AG10803 (cell line): ENCODE results near the gene GDPD4.

Experiments
- DNase-seq: peaks from one replicate; pipeline ENCODE4 v3.0.0; 2010; ENCODE audit warnings: low read depth
- H3K4me3 ChIP-seq: 2 replicates; pipeline ENCODE4 v1.5.1; 2011; ENCODE audit warnings: mild to moderate bottlenecking, low read length, control low read depth
- CTCF ChIP-seq: conservative IDR thresholded peaks from 2 replicates; pipeline ENCODE4 v1.5.1; 2011; ENCODE audit warnings: mild to moderate bottlenecking, low read length, control low read depth, inconsistent platforms

Gene GDPD4

GRCh38 chr11:77223797-77224196 lies 77.7 kb downstream of the GDPD4 start:
- no peak overlapping the region for H3K4me3 ChIP-seq

GRCh38 chr11:77217156-77217555 lies 84.3 kb downstream of the GDPD4 start:
- no peak for TF ChIP-seq CTCF
- no peak for DNase-seq
- no peak overlapping the region for H3K4me3 ChIP-seq

More at GRCh38 chr11:77223797-77224196, 77.7 kb downstream of the GDPD4 start:
- DNase-seq: no peak
- TF ChIP-seq CTCF: no peak

GRCh38 chr11:77215106-77215505 lies 86.4 kb downstream of the GDPD4 start:
- no peak for DNase-seq
- TF ChIP-seq CTCF: no peak
- no peak overlapping the region for H3K4me3 ChIP-seq

GRCh38 chr11:77214557-77214956 lies 86.9 kb downstream of the GDPD4 start:
- H3K4me3 ChIP-seq: no peak overlapping the region
- TF ChIP-seq CTCF: no peak
- no peak for DNase-seq

GRCh38 chr11:77213589-77214428 lies 87.7 kb downstream of the GDPD4 start:
- DNase-seq: no peak
- TF ChIP-seq CTCF: no peak
- H3K4me3 ChIP-seq: no peak overlapping the region

- DNase-seq: no peak
- TF ChIP-seq CTCF: no peak
- H3K4me3 ChIP-seq: no peak overlapping the region
Measured at GRCh38 chr11:77213029-77213579, 88.4 kb downstream of the GDPD4 start.

- H3K4me3 ChIP-seq: no peak overlapping the region
- TF ChIP-seq CTCF: no peak
- DNase-seq: no peak
Measured at GRCh38 chr11:77212314-77213007, 89.0 kb downstream of the GDPD4 start.
